ENCODE measurements around the gene C14orf119. TPM values are rescaled to one million over a fixed set of nuclear protein-coding genes. Genes with fewer than 3 reads are reported as not detected.
A peak's percentile ranks its signal among the peaks of the same experiment; 100 is the strongest.

C14orf119 gene
- total and polyA plus RNA-seq, 2 experiments from 2014 or later = 22.2 to 120 TPM

GRCh38 chr14:23119363-23120327 is 24.3 kb downstream of the C14orf119 start:
- DNase-seq (ENCODE audit: low read depth in 1 of 2, low spot score in 1 of 2) = no peak
- H3K27ac ChIP-seq = no peak overlapping the region
- H3K9me3 ChIP-seq (ENCODE audit: low read depth) = no peaks in the 10 kb centered on the region
- H3K4me3 ChIP-seq = no peak overlapping the region
- no peaks in the 10 kb centered on the region for H3K27me3 ChIP-seq
- no peaks in the 10 kb centered on the region for H3K36me3 ChIP-seq
- no peak for TF ChIP-seq CTCF (IDR thresholded peaks at IDR 0.05; ENCODE audit: low read depth, low read length)
- H3K4me1 ChIP-seq (ENCODE audit: low read depth) = peaks cover 9% of the 10 kb centered on the region

GRCh38 chr14:23120541-23121251 is 25.4 kb downstream of the C14orf119 start:
- H3K9me3 ChIP-seq (ENCODE audit: low read depth) = no peaks in the 10 kb centered on the region
- H3K4me1 ChIP-seq (ENCODE audit: low read depth) = peaks cover 4% of the 10 kb centered on the region
- no peaks in the 10 kb centered on the region for H3K27me3 ChIP-seq
- H3K4me3 ChIP-seq = no peak overlapping the region
- peak; percentile 93 for DNase-seq (ENCODE audit: low read depth in 1 of 2, low spot score in 1 of 2)
- no peaks in the 10 kb centered on the region for H3K36me3 ChIP-seq
- H3K27ac ChIP-seq = no peak overlapping the region
- TF ChIP-seq CTCF (IDR thresholded peaks at IDR 0.05; ENCODE audit: low read depth, low read length) = peak; percentile 100

GRCh38 chr14:23121361-23121771 is 26.1 kb downstream of the C14orf119 start:
- Histone ChIP-seq H3K4me1 (ENCODE audit: low read depth) (peaks cover 4% of the 10 kb centered on the region), H3K27ac (no peak overlapping the region), H3K4me3 (no peak overlapping the region), H3K36me3 (no peaks in the 10 kb centered on the region), H3K9me3 (ENCODE audit: low read depth) (no peaks in the 10 kb centered on the region), H3K27me3 (no peaks in the 10 kb centered on the region)
- DNase-seq (ENCODE audit: low read depth in 1 of 2, low spot score in 1 of 2) = peak in 1 of 2 donors; percentile 93
- TF ChIP-seq CTCF (IDR thresholded peaks at IDR 0.05; ENCODE audit: low read depth, low read length) = no peak

DNA sequence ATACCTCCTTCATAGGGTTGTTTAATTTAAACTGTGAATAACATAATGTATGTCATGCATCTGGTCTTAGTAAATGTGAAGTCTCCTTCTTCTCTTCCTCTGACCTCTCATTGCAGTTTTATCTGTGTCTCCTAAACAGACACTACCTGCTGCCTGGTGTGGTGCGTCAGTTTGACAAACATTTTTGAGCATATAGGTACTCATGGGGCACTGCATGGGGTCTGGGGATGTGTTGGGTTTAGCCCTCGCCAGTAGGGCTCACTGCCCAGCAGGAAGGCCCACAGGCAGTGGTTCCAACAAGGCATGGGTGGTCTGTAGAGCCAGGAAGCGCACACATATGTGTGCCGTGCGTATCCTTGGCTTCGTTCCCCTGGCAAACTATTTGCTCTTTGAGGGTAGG is 26.8 kb downstream of the C14orf119 start:
- Histone ChIP-seq H3K36me3 (no peaks in the 10 kb centered on the region), H3K4me1 (ENCODE audit: low read depth) (peaks cover 4% of the 10 kb centered on the region), H3K27ac (no peak overlapping the region), H3K27me3 (no peaks in the 10 kb centered on the region), H3K4me3 (no peak overlapping the region), H3K9me3 (ENCODE audit: low read depth) (no peaks in the 10 kb centered on the region)
- TF ChIP-seq CTCF (IDR thresholded peaks at IDR 0.05; ENCODE audit: low read depth, low read length) = no peak
- no peak for DNase-seq (ENCODE audit: low read depth in 1 of 2, low spot score in 1 of 2)

- TF ChIP-seq CTCF (IDR thresholded peaks at IDR 0.05; ENCODE audit: low read depth, low read length) = no peak
- H3K27ac ChIP-seq = no peak overlapping the region
- H3K4me1 ChIP-seq (ENCODE audit: low read depth) = peaks cover 4% of the 10 kb centered on the region
- H3K9me3 ChIP-seq (ENCODE audit: low read depth) = no peaks in the 10 kb centered on the region
- no peaks in the 10 kb centered on the region for H3K36me3 ChIP-seq
- no peaks in the 10 kb centered on the region for H3K27me3 ChIP-seq
- DNase-seq (ENCODE audit: low read depth in 1 of 2, low spot score in 1 of 2) = peak in 1 of 2 donors; percentile 42
- H3K4me3 ChIP-seq = no peak overlapping the region
Measured at GRCh38 chr14:23123419-23123818, 28.1 kb downstream of the C14orf119 start.
